Stimulated activated effector memory CD8-positive, alpha-beta T cell treated with anti-CD3 and anti-CD28 coated beads, Interleukin-12 subunit alpha, Interleukin-12 subunit beta, amount 100 ng/mL, for 72 hours (primary cell): ENCODE measurements around the gene MRPS23.

Experiments
- ATAC-seq: fragments of 150-1000 bp; cut with Tn5 transposase; 2 replicates; pipeline ENCODE4 v1.10.0; 2021
- DNase-seq, 2 donors: peaks; one replicate each; pipeline ENCODE4 v3.0.0; 2021 to 2022; ENCODE audit warnings: low spot score in 2 of 2
- H3K27ac Mint-ChIP-seq: one replicate; pipeline ENCODE4 v1.8.0; 2022; ENCODE audit warnings: mild to moderate bottlenecking, mixed read lengths
- H3K36me3 Mint-ChIP-seq: one replicate; pipeline ENCODE4 v1.8.0; 2022; ENCODE audit warnings: mild to moderate bottlenecking, mixed read lengths
- H3K4me1 Mint-ChIP-seq: one replicate; pipeline ENCODE4 v1.8.0; 2022; ENCODE audit warnings: mixed read lengths
- H3K4me3 Mint-ChIP-seq: one replicate; pipeline ENCODE4 v1.8.0; 2022; ENCODE audit warnings: mild to moderate bottlenecking, mixed read lengths
- H3K9me3 Mint-ChIP-seq: one replicate; pipeline ENCODE4 v1.8.0; 2022; ENCODE audit warnings: mixed read lengths

MRPS23 gene

GRCh38 chr17:57849874-57850754 lies at the start of gene MRPS23:
Gene MRPS23, minus strand, starts transcription at chr17:57850044. Its CDS starts 34 bp downstream, at chr17:57850010.
- Mint-ChIP-seq H3K4me3 (peak within 1 kb of the TSS; percentile 93), H3K36me3 (peaks cover 44% of the 10 kb centered on the region), H3K27ac (peak within 1 kb of the TSS; percentile 99), H3K4me1 (peaks cover 36% of the 10 kb centered on the region), H3K9me3 (no peaks in the 10 kb centered on the region)
- ATAC-seq (peak; percentile 98), DNase-seq (peak; percentile 85 to 97)

GRCh38 chr17:57899391-57899790 lies 49.5 kb upstream of the MRPS23 start:
- H3K36me3 Mint-ChIP-seq, result no peaks in the 10 kb centered on the region
- H3K4me1 Mint-ChIP-seq, result peaks cover 8% of the 10 kb centered on the region
- DNase-seq, result no peak
- no peak for ATAC-seq
- no peaks in the 10 kb centered on the region for H3K9me3 Mint-ChIP-seq
- no peak overlapping the region for H3K27ac Mint-ChIP-seq
- no peak overlapping the region for H3K4me3 Mint-ChIP-seq

DNA sequence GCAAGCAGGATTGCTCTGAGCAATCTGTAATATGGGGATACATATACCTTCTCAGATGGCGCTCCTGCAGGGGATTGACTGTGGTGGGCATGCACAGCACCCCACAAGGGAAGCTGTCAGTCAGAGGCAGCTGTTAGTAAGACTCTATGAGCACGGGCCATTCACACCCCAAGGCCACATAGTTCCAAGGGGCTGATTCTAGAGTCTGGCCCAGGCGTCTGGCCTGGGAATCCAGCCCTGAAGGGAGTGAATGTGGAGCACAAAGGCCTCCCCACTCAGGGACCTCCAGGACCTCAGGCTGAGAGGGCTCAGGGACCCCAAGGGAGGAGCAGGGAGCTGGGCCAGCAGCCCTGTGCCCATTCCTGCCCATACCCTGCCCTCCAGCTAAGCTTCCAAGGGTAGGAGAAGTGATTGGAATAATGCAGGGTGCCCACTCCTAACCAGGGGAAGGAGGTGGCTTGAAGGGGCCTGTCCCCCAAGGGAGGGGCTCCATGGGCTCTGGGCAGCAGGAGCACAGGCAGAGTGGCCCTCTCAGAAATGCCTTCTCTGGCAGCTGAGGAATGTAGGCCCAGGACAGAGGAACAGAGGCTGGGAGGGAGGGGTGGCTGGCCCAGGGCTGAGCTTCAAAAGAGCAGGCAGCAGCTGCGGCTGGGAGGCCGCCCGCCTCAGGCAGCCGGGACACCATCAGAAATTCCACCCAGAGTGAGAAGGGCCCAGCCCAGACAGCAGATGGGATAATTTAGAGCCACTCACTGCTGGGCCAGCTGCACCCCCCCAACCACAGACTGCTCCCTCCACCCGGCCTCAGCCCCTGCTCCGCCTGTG lies 48.9 kb upstream of the MRPS23 start:
- H3K9me3 Mint-ChIP-seq, result no peaks in the 10 kb centered on the region
- ATAC-seq, result no peak
- peaks cover 8% of the 10 kb centered on the region for H3K4me1 Mint-ChIP-seq
- H3K27ac Mint-ChIP-seq, result no peak overlapping the region
- no peak overlapping the region for H3K4me3 Mint-ChIP-seq
- no peak for DNase-seq
- H3K36me3 Mint-ChIP-seq, result no peaks in the 10 kb centered on the region

- ATAC-seq (no peak), DNase-seq (no peak)
- Mint-ChIP-seq H3K27ac (no peak overlapping the region), H3K4me3 (no peak overlapping the region), H3K36me3 (no peaks in the 10 kb centered on the region), H3K4me1 (peaks cover 15% of the 10 kb centered on the region), H3K9me3 (no peaks in the 10 kb centered on the region)
Observed at GRCh38 chr17:57895382-57896060, 45.7 kb upstream of the MRPS23 start.

DNA sequence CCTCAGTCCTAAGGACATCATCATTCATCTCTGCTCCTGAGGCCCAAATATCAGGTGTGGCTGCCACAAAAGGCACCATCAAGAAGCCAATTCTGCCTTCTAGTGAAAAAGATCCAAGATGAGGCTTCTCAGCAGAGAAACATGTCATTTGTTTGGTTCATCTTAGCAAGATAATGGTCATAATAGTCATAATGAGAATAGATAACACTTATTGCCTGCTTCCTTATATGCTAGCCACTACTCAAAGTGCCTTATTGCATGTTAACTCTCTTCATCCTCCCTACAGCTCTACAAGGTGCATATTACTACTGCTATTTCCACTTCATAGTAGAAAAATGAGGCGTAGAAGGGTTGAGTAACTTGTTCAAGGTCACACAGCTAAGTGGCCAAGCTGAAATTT lies 45.0 kb upstream of the MRPS23 start:
- Mint-ChIP-seq H3K27ac (no peak overlapping the region), H3K36me3 (no peaks in the 10 kb centered on the region), H3K4me1 (peaks cover 15% of the 10 kb centered on the region), H3K9me3 (no peaks in the 10 kb centered on the region), H3K4me3 (no peak overlapping the region)
- ATAC-seq, result no peak
- DNase-seq, result no peak

DNA sequence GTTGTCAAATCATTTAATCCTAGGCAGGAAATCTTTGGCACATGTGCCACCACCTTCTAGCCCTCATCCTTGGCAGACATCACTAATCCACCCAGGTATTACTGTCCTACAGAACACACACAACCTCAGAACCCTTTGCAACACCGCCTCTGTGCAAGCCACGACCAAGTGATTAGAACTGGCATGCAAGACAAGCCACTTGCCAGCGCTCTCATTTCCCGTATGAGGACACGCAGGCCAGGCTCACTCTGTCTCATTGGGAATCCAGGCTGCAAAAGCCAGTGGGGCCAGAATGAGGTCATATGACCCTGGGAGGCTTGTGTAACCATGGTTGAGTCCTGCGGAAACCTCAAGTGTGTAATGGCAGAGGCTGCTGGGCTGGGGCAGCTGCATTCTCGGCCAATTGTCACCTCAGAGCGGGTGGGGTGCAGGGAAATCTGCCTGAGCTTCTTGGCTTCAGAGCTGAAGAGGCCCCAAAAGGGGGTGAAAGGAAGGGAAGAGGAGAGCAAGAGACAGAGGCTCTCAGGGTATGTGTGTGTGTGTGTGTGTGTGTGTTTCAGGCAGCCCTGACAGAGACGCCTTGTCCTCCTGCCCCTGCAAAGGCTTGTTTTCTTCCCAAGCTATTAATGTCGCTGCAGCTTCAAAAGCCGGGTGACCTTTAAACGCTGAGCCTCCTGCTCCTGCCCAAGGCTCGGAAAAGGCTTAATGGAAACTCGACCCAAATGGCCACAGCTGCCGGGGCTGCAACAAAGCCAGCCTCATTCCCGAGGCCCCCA lies 43.2 kb upstream of the MRPS23 start:
- Mint-ChIP-seq H3K9me3 (no peaks in the 10 kb centered on the region), H3K36me3 (no peaks in the 10 kb centered on the region), H3K27ac (no peak overlapping the region), H3K4me3 (no peak overlapping the region), H3K4me1 (peaks cover 7% of the 10 kb centered on the region)
- ATAC-seq, result peak; percentile 14
- no peak for DNase-seq

DNA sequence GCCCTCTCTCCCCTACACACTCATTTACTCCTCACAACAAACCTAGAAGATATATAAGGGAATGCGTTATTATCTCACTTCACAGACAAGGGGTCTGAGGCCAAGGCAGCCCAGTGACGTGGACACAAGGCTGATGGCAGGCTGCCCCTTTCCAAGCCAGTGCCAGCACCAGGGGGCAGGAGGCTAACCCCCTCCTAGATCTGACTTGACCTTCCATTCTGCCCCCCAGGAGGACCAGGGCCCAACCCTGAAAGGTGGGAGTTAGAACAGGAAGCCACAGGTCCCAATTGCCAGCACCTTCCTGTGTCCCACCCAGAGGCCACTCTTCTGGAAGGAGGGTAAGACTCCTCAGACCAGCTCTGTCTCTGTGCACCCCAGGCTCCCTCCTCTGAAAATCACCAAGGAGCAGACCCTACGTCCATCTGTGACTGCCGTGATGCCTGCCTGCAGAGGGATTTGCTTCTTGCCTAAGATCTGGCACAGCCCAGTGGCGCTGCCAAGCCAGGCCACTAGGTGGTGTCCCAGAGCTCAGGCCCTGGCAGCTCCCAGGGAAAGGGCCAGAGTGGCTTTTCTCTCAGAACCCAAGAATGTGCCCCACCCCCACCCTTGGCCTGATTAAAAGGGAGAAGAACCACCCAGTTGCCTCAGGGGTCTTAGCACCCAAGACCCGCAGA lies 42.4 kb upstream of the MRPS23 start:
- H3K4me1 Mint-ChIP-seq, result peaks cover 7% of the 10 kb centered on the region
- H3K27ac Mint-ChIP-seq, result no peak overlapping the region
- no peaks in the 10 kb centered on the region for H3K9me3 Mint-ChIP-seq
- ATAC-seq, result peak; percentile 84
- H3K36me3 Mint-ChIP-seq, result no peaks in the 10 kb centered on the region
- H3K4me3 Mint-ChIP-seq, result no peak overlapping the region
- DNase-seq, result peak; percentile 84 to 90

DNA sequence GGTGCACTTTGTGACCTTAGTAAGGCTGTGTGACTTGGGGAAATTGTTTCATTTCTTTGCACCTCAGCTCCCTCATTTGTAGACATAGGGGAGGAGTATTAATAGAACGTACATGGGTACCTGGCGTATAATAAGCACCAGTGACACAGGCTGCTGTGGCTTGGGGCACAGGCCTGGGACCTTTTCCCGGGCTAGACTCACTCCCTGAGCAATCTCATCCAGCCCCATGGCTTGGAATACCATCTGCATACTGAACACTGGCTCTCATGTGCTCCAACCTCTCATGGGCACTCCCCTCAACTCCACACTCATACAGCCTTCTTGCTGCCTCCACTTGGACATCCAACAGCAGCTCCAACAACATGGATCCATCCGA lies 41.0 kb upstream of the MRPS23 start:
- H3K36me3 Mint-ChIP-seq, result no peaks in the 10 kb centered on the region
- no peak for ATAC-seq
- H3K9me3 Mint-ChIP-seq, result no peaks in the 10 kb centered on the region
- H3K27ac Mint-ChIP-seq, result no peak overlapping the region
- no peak overlapping the region for H3K4me3 Mint-ChIP-seq
- peaks cover 7% of the 10 kb centered on the region for H3K4me1 Mint-ChIP-seq
- no peak for DNase-seq

GRCh38 chr17:57889892-57890856 lies 40.3 kb upstream of the MRPS23 start:
- Mint-ChIP-seq H3K4me3 (no peak overlapping the region), H3K36me3 (no peaks in the 10 kb centered on the region), H3K9me3 (no peaks in the 10 kb centered on the region), H3K4me1 (peaks cover 7% of the 10 kb centered on the region), H3K27ac (no peak overlapping the region)
- DNase-seq (no peak), ATAC-seq (no peak)

- no peaks in the 10 kb centered on the region for H3K9me3 Mint-ChIP-seq
- no peak for ATAC-seq
Observed at GRCh38 chr17:57889252-57889651, 39.4 kb upstream of the MRPS23 start.

GRCh38 chr17:57888311-57889216 lies 38.7 kb upstream of the MRPS23 start:
- Mint-ChIP-seq H3K4me3 (no peak overlapping the region), H3K36me3 (no peaks in the 10 kb centered on the region), H3K4me1 (peaks cover 7% of the 10 kb centered on the region)

More at GRCh38 chr17:57889252-57889651, 39.4 kb upstream of the MRPS23 start:
- Mint-ChIP-seq H3K4me1 (peaks cover 7% of the 10 kb centered on the region), H3K4me3 (no peak overlapping the region), H3K27ac (no peak overlapping the region), H3K36me3 (no peaks in the 10 kb centered on the region)
- DNase-seq, result no peak

GRCh38 chr17:57887161-57887560 lies 37.3 kb upstream of the MRPS23 start:
- ATAC-seq (no peak), DNase-seq (no peak)
- H3K4me3 Mint-ChIP-seq, result no peak overlapping the region
- no peaks in the 10 kb centered on the region for H3K4me1 Mint-ChIP-seq
- no peaks in the 10 kb centered on the region for H3K9me3 Mint-ChIP-seq
- no peak overlapping the region for H3K27ac Mint-ChIP-seq
- H3K36me3 Mint-ChIP-seq, result no peaks in the 10 kb centered on the region

More at GRCh38 chr17:57888311-57889216, 38.7 kb upstream of the MRPS23 start:
- H3K9me3 Mint-ChIP-seq, result no peaks in the 10 kb centered on the region
- H3K27ac Mint-ChIP-seq, result no peak overlapping the region
- DNase-seq (no peak), ATAC-seq (no peak)

DNA sequence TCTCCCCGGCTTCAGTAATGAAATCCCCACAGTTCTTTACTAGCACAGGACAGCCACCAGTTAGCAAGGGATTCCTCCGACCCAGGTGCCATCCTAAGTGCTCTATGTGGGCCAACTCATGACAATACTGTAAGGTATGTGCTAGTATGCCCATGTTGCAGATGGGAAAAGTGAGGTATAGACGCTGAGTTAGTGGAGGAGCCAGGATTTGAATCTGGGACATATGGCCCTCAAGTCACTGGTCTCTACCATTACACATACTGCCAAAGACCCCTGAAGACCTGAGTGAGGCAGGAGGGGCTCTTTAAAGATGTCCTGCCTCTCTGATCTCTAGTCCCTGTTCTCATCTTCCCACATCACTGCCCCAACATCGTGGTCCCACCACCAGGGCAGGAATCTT lies 36.2 kb upstream of the MRPS23 start:
- H3K9me3 Mint-ChIP-seq, result no peaks in the 10 kb centered on the region
- no peak overlapping the region for H3K27ac Mint-ChIP-seq
- ATAC-seq (no peak), DNase-seq (no peak)
- H3K4me1 Mint-ChIP-seq, result no peaks in the 10 kb centered on the region
- no peak overlapping the region for H3K4me3 Mint-ChIP-seq
- H3K36me3 Mint-ChIP-seq, result no peaks in the 10 kb centered on the region
